HepG2 (cell line): ENCODE data around the gene GATAD2B. TPM values are rescaled to one million over a fixed set of nuclear protein-coding genes. Genes with fewer than 3 reads are reported as not detected.
A peak's percentile ranks its signal among the peaks of the same experiment; 100 is the strongest.

Source experiments
- AGO2 ChIP-seq: fragments of 200-400 bp; formaldehyde crosslinking; optimal IDR thresholded peaks from 2 replicates; pipeline ENCODE3; 2017; ENCODE audit warnings: mild to moderate bottlenecking, low read depth, low read length, moderate library complexity
- ARID2 ChIP-seq: sonication (generic); formaldehyde crosslinking; IDR thresholded peaks from 2 replicates; pipeline ENCODE4 v1.8.1; 2022; ENCODE audit warnings: mild to moderate bottlenecking, missing genetic modification reagents, borderline replicate concordance
- GPN1 ChIP-seq: sonication (generic); formaldehyde crosslinking; IDR thresholded peaks from 2 replicates; pipeline ENCODE4 v1.5.1; 2020; ENCODE audit warnings: missing genetic modification reagents, borderline replicate concordance
- HIC2 ChIP-seq: sonication (generic); formaldehyde crosslinking; IDR thresholded peaks from 2 replicates; pipeline ENCODE4 v1.9.0; 2022; ENCODE audit warnings: low read depth, missing genetic modification reagents
- JUND ChIP-seq: sonication (generic); formaldehyde crosslinking; IDR thresholded peaks from 2 replicates; pipeline ENCODE4 v1.8.0; 2022; ENCODE audit warnings: mild to moderate bottlenecking, missing genetic modification reagents
- MTA1 ChIP-seq: sonication (generic); formaldehyde crosslinking; IDR thresholded peaks from 2 replicates; pipeline ENCODE4 v1.4.0; 2020; ENCODE audit warnings: missing genetic modification reagents, mild to moderate bottlenecking, borderline replicate concordance
- NKX3-1 ChIP-seq: sonication (generic); formaldehyde crosslinking; IDR thresholded peaks from 2 replicates; pipeline ENCODE4 v1.5.0; 2020; ENCODE audit warnings: missing genetic modification reagents
- NPAS2 ChIP-seq: sonication (generic); formaldehyde crosslinking; IDR thresholded peaks from 2 replicates; pipeline ENCODE4 v1.8.0; 2022; ENCODE audit warnings: mild to moderate bottlenecking, missing genetic modification reagents, borderline replicate concordance
- SOX5 ChIP-seq: IDR thresholded peaks from 2 replicates; pipeline ENCODE4 v1.6.1; 2016; ENCODE audit warnings: borderline replicate concordance
- SP1 ChIP-seq, 2 experiments: fragments of 450-650 bp in 1 of 2; sonication (generic) in 1 of 2; formaldehyde crosslinking in 1 of 2; IDR thresholded peaks; 2 replicates each; pipeline versions ENCODE4 v1.4.0 to v1.6.1; 2016 to 2020; ENCODE audit warnings: missing genetic modification reagents in 1 of 2
- SSRP1 ChIP-seq: IDR thresholded peaks from 2 replicates; pipeline ENCODE4 v1.6.1; 2016; ENCODE audit warnings: control low read depth
- TCF12 ChIP-seq, 2 experiments: fragments of 450-650 bp in 1 of 2; sonication (generic) in 1 of 2; formaldehyde crosslinking in 1 of 2; IDR thresholded peaks; 2 replicates each; pipeline versions ENCODE4 v1.6.1 to v1.8.0; 2017 to 2022; ENCODE audit warnings: antibody characterized with exemption in 1 of 2, mild to moderate bottlenecking in 1 of 2, missing genetic modification reagents in 1 of 2, moderate library complexity in 1 of 2
- TEF ChIP-seq: sonication (generic); formaldehyde crosslinking; IDR thresholded peaks from 2 replicates; pipeline ENCODE4 v1.5.0; 2020; ENCODE audit warnings: missing genetic modification reagents
- ZBTB3 ChIP-seq: sonication (generic); formaldehyde crosslinking; IDR thresholded peaks from 2 replicates; pipeline ENCODE4 v1.4.0; 2020; ENCODE audit warnings: low read depth, mild to moderate bottlenecking, moderate library complexity, missing genetic modification reagents, borderline replicate concordance
- ZMYM4 ChIP-seq: sonication (generic); formaldehyde crosslinking; IDR thresholded peaks from 2 replicates; pipeline ENCODE4 v1.8.1; 2023; ENCODE audit warnings: mild to moderate bottlenecking, missing genetic modification reagents
- ZNF326 ChIP-seq: sonication (generic); formaldehyde crosslinking; IDR thresholded peaks from 2 replicates; pipeline ENCODE4 v1.4.0; 2020; ENCODE audit warnings: missing genetic modification reagents, borderline replicate concordance
- ZNF407 ChIP-seq: sonication (generic); formaldehyde crosslinking; IDR thresholded peaks from one replicate; pipeline ENCODE4 v1.5.1; 2020; ENCODE audit warnings: mild to moderate bottlenecking, missing genetic modification reagents; ENCODE audit errors: not compliant biosample characterization
- ZNF616 ChIP-seq: sonication (generic); formaldehyde crosslinking; IDR thresholded peaks from 2 replicates; pipeline ENCODE4 v1.5.0; 2020; ENCODE audit warnings: low read depth, mild to moderate bottlenecking, missing genetic modification reagents
- polyA plus RNA-seq, 8 experiments: library from polyadenylated mRNA; depleted of rRNA in 3 of 8; stranded (reverse) in 7 of 8; unstranded in 1 of 8; fragments of >200 nt; fragmentation: Illumina TruSeq in 4 of 8; extraction: Trizol in 4 of 8; gene quantifications; 2 replicates each; pipeline versions ENCODE4 v1.2.1 to v1.2.3, GENCODE V29; 2011 to 2016; ENCODE audit warnings: low read depth in 4 of 8, missing spikeins in 1 of 8, mixed read lengths in 1 of 8; ENCODE audit not compliant: insufficient read depth in 1 of 8
- total RNA-seq, 5 experiments: library from RNA; depleted of rRNA; stranded (reverse); fragments of >200 nt; fragmentation: Illumina TruSeq; extraction: Trizol; gene quantifications; 2 replicates each; pipeline ENCODE4 v1.2.3, GENCODE V29; 2016; ENCODE audit warnings: low read depth in 1 of 5

The GATAD2B gene
- total and polyA plus RNA-seq, 2 of the 13 experiments (the other 11 are each of a cell fraction or from before 2014, with no cell fraction given), result 3.2 to 5.2 TPM

GRCh38 chr1:153958111-153958960, 35.6 kb upstream of the GATAD2B start, which contains the start of gene CRTC2 (continued):
- TF ChIP-seq ZNF407 (CRISPR knock-in tag), result no peak
- no peak for TF ChIP-seq HIC2 (CRISPR knock-in tag)
- peak; percentile 79; the same call in 1 of the 2 replicates for TF ChIP-seq NKX3-1 (CRISPR knock-in tag)
- no peak for TF ChIP-seq NPAS2 (CRISPR knock-in tag)
- TF ChIP-seq ZNF326 (CRISPR knock-in tag), result no peak
- no peak for TF ChIP-seq TEF (CRISPR knock-in tag)
- peak; percentile 98 for TF ChIP-seq AGO2
- TF ChIP-seq ZNF616 (CRISPR knock-in tag), result 0 out of 2 replicates have a peak, but pooled peaks have one; percentile 32
- no peak for TF ChIP-seq ZBTB3 (CRISPR knock-in tag)
- 0 out of 2 replicates have a peak, but pooled peaks have one; percentile 45 for TF ChIP-seq ARID2 (CRISPR knock-in tag)
- TF ChIP-seq TCF12 (IDR thresholded peaks at IDR 0.05), result no peak
- no peak for TF ChIP-seq TCF12 (CRISPR knock-in tag; IDR thresholded peaks at IDR 0.05)
- no peak for TF ChIP-seq MTA1 (CRISPR knock-in tag)
- no peak for TF ChIP-seq SSRP1
- no peak for TF ChIP-seq GPN1 (CRISPR knock-in tag)
- TF ChIP-seq JUND (CRISPR knock-in tag), result 0 out of 2 replicates have a peak, but pooled peaks have one; percentile 32
- no peak for TF ChIP-seq SP1 (IDR thresholded peaks at IDR 0.05)
- peak; percentile 85 for TF ChIP-seq SP1 (CRISPR knock-in tag; IDR thresholded peaks at IDR 0.05)
- TF ChIP-seq SOX5 (CRISPR knock-in tag), result peak; percentile 16; the same call in 1 of the 2 replicates
- no peak for TF ChIP-seq ZMYM4
